ENCODE results near the gene NKX6-2.

DNA sequence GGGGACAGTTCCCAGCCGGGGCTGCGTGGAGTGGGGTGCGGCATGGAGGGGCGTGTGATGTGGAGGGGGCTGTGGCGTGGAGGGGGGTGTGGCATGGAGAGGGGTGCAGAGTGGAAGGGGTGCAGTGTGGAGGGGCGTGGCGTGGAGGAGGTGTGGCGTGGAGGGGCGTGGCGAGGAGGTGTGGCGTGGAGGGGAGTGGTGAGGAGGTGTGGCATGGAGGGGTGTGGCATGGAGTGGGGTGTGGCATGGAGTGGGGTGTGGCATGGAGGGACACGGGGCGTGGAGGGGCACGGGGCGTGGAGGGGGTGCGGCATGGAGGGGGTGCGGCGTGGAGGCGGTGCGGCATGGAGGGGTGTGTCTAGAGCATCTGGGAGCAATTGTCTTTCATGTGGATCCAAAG, 33.6 kb downstream of the NKX6-2 start:
- TF ChIP-seq POLR2A (IDR thresholded peaks at IDR 0.05): no peak
- TF ChIP-seq, protein P1, sequence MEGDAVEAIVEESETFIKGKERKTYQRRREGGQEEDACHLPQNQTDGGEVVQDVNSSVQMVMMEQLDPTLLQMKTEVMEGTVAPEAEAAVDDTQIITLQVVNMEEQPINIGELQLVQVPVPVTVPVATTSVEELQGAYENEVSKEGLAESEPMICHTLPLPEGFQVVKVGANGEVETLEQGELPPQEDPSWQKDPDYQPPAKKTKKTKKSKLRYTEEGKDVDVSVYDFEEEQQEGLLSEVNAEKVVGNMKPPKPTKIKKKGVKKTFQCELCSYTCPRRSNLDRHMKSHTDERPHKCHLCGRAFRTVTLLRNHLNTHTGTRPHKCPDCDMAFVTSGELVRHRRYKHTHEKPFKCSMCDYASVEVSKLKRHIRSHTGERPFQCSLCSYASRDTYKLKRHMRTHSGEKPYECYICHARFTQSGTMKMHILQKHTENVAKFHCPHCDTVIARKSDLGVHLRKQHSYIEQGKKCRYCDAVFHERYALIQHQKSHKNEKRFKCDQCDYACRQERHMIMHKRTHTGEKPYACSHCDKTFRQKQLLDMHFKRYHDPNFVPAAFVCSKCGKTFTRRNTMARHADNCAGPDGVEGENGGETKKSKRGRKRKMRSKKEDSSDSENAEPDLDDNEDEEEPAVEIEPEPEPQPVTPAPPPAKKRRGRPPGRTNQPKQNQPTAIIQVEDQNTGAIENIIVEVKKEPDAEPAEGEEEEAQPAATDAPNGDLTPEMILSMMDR (IDR thresholded peaks at IDR 0.05): no peak
